Activated T-helper 1 cell treated with Interleukin-2 at 50 U/mL for 16 hours (primary cell): ENCODE measurements around the gene SETD3.

Source experiments
- DNase-seq: peaks from one replicate; pipeline ENCODE4 v3.0.0-alpha.2; 2020; ENCODE audit warnings: low read depth

The SETD3 gene

DNA sequence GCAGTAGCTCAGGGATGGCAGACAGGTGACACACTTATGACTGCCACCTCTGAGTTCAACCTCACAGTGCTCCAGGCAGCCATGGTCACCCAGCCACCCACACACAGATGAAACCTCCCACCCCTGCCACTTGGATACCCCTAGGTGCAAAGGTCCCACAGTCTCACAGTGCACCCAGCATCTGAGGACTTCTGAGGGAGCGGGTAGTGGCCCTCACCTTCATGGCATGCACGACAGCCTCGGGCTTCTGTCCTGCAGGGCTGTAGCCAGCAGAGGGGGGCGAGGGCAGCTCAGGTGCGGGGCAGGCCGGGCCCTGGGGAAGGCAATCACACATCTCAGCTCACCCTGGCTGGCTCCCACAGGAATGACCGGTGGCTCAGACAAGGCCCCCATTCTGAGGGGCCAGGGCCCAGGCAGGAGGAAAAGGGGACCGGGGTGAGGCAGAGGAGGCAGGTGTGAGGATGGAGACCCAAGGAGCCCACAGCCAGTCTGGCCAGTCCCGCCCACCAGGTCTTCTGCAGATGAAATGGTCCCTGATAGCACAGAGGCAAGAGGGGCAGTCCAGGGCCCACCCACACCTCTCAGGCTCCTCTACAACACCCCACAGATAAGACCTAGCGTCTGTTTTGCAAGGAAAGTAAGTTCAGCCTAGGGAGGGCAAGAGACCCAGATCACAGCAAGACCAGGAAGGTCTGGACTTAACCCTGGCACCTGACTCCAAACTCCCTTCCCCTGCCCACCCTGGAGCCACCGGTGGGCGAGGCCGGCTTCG, 36.4 kb upstream of the SETD3 start:
- DNase-seq = no peak

DNA sequence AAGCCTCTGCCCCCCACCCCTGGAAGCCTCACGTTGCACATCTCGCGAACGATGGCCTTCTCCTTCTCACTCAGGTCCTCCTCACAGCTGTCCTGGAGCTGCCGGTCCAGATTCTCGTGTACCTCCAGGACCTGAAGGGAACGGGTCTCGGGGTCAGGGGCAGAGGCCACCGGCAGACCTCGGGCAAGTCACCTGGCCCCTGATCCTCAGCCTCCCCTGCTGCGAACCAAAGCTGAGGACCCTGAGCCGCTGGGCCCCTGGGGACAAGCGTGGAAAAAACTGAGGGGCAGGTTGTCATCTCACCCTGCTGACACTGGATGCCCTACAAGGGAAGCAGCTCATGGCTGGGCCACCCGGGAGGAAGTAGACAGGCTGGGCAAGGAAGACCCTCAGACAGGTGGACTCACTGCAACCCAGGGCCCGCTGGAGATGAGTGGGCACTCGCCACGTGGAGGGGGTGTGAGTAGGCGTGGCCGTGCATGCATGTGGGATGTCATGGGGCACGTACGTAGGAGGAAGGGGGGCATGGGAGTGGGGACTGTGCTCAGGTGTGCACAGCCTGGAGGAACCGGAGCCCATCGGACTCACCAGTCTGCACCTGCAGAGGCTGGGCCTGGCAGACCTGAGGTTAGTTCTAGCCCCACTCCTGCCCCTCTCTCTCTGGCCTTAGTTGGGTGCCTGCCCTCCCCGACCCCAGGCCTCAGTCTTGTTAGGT, 35.7 kb upstream of the SETD3 start:
- no peak for DNase-seq

DNA sequence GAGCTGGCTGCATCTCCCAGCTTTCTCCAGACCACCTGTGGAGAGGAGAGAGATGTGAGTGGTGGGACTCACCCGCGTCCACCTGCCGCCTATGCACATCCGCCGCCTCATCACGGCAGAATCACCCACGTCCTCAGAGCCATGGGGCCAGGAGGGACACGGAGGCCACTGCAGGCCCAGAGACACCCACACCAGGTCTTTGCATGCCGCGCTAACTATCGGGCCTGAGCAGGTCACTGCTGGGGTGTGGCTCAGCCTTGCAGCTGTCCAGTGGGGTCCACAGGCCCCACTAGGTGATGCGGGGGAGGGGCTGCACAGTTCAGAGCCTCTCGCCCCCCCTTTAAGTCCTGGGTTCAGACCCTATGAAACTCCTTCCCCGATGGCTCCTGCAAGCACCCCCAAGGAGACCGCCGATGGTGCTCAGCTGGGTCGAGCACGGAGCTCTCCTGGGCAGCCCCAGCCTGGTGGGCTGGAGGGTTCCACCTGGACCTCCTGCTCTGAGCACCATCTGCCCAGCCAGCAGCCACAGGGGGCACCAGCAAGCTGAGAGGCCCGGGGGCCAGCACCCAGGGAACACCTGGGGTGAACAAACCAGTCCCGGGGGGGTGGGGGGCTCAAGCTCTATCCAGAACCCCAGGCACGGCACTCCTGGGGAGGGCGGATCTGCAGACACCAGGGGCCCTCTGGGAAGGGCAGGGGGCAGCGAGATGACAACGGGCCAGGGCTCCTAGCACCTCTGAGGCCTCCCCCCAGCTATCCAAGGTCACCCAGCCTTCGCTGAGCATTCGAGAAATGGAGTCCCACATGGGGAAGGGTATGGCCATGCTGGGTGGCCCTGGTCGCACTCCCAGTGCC, 34.9 kb upstream of the SETD3 start:
- no peak for DNase-seq

DNA sequence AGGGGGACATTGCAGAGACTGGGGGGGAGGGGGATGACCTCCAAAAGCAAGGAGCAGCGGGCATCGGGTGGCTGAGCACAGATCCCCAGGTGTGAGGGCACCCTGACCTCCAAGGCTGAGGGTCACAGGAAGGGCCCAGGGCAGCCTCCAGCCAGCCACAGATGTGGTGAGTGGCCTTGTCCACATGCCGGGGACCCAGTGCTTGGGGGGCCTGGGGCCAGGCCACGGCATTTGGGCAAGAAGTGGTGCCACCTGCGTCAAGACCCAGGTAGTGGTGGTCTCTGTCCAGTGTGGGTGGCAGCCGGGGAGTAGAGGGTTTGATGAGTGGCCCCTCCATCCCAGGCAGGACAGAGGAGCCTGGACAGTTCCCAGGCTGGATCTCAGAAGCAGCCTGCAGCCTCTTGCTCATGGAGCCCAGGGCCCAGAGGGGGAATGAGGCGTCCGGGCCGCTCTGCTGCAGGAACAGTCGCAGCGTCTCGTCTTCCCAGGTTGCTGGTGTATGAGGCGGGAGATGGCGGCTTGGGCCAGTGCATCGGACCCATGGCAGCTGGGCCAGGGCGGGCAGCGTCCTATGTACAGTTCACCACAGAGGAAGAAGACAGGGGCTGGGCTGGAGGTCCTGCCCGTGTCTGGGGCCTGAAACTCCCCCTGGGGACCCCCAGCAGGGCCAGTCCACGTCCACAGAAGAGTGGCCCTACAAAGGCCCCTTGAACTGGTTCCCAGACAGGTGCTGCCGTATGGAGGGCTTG, 34.1 kb upstream of the SETD3 start:
- DNase-seq = no peak

DNA sequence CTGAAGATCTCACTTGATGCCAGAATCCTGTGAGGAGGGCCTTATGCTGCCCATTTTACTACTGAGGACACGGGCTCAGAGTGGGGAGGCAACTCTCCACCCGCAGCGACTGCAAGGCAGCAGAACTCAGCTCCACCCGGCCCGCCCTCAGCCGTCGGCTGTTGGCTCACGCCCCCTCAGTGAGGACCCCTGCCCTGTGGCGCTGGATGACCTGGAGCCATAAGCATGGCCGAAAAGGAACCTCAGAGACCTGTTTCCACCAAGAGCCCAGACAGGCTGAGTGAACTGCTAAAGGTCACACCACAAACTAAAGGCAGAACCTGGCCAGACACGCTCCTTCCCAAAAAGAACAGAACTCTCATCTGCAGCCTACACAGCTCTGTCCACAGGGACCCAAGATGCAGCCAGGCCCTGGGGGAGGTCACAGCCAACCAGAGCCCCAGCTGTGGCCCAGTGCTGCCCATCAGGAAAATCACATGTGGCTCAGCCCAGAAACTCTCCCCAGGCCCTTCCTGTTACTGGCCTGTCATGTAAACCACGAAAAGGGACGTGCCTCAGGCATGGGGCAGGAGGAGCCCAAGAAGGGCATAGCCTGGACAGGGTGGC, 33.4 kb upstream of the SETD3 start:
- no peak for DNase-seq

DNA sequence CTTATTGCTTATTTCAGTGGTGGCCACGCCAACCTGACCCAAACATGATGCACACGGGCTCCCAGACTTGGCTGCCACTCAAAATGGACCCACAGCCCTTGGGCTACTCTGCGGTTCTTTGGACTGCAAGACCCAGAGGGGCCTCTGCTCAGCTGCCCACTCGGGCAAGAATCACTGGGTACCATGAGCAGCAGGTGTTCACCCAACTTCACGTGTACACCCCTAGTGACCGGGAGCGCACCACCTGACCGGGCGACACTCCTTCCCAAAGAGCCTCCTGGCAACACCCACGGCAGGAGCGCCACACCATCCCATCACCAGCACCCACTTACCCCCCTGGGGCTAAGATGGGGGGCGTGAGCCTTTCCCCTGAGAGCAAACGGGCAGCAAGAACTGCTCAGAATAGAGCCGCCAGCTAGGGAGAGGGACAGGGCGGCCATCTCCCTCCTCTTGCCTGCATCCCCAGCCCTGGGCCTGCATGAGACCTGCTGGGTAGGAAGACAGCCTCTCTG, 32.6 kb upstream of the SETD3 start:
- no peak for DNase-seq

DNA sequence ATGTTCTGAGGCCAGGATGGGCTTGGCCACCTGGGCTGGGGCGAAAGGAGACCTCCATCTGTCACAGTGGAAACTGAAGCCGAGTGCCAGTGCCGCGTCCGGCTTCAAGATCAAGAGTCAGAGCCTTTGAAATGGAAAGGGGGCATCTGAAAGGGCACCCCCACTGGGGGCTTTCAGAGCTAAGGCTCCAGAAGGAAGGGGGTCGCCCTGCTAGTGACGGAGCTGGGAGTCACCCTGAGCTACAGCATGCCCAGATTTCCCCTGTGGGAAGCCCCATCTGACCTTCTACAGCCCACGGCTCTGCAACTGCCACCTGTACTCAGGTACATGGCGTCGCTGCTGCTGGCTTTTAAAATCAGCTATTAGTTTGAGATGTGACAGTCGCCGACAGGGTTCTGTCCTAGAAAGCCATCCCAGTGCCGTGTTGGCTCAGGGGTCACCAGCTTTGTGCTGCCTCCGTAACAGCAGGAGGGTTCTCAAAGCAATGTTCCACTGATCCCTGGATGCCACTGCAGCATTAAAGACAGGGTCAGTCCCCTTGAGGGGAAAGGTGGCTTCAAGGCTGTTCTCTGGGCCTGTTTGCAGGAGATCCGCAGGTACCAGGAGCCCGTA, 32.0 kb upstream of the SETD3 start:
- DNase-seq = no peak

DNA sequence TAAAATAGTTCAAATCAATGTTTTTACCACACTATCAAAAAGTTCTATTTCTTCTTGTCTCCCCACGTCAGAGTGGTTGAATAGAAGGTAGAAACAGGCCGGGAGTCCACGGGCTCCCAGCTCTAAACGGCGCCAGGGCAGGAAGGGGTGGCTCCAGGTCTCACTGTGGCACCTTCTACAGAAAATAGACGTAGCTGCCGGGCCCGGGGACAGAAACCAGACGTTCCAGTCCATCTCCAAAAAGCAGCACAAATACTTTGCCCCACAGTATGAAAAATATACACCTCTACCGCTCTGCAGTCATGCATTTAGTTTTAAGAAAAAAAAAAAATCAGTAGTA, 31.4 kb upstream of the SETD3 start:
- DNase-seq = no peak

DNA sequence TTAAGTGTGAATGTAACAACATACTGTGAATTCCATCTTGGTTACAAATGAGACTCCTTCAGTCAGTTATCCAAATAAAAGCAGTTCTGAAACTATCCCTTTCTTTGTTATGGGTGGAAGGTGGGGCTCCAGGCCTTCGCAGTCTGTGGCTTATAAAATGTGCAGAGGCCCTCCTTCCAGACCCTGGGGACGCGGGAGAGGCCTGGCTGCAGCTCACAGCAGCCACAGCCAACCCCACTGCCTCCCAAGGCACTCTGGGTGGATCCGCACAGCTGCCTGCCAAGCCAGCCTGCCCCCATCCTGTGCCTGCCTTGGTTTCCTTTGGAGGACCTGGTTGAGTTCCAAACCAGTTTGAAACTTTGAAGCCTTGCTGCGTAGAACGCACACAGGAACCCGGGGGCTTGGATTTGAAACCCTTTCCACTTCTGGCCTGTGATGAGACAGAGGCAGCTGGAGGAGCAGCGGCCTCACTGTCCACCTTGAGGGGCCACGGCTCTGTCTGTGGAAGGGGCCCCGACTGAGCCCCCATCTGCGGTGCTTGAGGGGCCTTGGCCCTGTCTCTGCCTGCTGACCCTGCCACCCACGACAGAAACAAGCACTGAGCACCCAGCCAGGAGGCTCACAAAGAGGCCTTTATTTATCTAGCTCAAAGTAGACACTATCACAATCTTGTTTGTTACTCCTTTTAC, 30.9 kb upstream of the SETD3 start:
- DNase-seq = no peak

DNA sequence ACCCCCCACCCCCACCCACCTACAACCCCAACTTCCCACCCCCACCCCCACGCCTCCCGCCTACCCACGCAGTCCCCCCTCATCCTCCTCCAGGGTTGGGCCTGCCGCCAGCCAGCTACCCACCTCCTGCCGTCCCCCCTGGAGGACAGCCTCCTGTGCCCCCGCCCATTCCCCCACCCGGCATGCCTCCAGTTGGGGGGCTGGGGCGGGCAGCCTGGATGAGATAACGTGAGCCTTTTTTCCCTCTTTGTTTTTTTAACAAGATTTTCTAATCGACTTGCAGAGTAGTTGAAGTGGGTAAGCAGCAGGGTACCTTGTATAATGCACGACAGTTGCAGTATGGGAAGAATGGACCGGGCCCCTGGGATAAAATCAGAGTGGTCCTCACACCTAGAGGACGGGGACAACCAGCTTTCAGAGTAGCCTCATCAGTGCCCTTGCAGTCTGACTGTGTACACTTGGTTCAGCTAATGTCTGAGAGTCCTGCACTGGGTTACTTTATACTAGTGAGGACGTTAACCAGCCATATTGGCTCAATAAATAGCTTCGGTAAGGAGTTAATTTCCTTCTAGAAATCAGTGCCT, 30.0 kb upstream of the SETD3 start:
- DNase-seq = no peak

DNA sequence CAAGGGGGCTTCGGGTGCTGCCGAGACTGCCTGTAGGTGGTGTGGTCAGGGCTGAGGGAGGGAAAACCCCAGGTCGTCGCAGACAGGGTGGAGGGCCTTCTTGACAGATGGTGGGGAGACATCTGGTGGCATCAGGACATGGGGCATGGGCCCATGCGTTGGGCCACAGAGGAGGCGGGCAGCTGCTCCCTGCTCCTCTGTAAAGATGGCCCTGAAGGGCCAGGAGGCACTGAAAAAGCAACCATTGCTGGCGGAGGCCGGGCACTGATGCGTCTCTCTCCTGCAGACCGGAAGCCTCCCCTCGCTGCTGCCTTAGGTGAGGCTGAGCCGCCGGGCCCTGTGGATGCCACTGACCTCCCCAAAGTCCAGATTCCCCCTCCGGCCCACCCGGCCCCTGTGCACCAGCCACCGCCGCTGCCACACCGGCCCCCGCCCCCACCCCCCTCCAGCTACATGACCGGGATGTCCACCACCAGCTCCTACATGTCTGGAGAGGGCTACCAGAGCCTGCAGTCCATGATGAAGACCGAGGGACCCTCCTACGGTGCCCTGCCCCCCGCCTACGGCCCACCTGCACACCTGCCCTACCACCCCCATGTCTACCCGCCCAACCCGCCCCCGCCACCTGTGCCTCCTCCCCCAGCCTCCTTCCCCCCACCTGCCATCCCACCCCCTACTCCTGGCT, 29.4 kb upstream of the SETD3 start:
- DNase-seq = no peak

DNA sequence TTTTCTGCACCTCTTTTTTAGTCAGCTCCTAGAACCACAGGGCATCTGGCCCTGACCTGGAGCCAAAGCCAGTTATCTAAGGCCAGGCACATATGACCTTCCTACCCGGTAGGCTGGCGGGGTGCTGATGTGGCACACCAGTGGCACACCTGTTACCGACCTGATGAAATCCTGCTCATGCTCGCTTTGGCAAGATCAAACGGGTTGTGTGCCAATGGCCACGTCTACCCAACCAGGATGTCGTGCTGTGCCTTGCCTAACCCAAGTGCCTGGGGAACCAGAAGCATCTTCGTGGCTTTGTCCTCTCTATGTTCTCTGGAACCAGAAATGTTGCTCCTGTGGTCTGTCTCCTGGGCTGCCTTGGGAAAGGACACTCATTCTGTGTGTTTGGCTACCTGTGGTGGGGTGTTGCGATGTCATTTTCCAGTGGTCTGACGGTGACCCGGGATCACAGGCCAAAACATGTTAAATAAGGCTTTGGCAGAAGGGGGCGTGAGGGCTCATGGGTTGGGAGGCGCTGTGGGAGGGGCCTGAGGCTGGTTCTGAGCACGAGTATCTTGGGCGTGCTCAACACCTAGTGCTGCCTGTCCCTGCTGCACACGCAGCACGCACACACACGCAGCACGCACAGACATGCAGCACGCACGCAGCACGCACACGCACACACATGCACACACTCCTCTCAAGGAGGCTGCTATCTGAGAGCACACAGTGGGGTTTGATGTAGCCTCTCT, 28.4 kb upstream of the SETD3 start:
- DNase-seq = no peak

DNA sequence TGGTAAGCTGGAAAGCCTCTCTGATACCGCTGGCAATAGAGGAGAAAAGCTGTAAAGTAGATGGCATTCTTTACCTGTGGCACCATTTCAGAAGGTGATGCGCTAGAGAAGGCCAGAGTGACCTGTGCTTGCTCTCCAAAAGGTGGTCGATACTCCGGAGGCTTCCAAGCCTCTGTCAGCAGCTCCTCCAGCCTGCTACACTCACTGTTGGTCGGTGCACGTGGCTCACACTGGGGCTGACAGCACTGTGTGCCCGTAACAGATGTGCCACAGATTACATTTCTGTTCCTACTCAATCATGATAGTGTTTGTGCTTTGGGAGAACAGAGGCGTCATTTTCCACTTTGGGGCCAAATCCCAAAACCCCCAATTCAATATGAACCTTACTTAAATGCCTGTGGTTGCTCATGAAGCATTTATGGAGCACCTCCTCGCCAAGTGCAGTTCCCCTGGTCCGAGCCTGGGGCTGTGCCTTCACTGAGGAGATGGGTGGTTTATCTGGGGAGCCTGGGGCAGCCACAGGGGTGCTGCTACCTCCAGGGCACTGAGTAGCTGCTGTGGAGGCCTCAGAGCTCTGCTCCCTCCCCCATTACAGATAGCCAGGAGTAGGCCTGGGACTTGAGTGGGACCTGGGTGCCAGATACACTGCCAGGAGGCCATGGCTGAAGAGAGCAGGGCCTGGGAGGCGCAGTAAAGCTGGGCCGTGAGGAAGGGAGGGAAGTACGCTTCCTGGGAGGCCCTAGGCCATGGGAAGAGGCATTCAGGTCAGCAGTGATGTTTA, 27.4 kb upstream of the SETD3 start:
- DNase-seq = no peak

DNA sequence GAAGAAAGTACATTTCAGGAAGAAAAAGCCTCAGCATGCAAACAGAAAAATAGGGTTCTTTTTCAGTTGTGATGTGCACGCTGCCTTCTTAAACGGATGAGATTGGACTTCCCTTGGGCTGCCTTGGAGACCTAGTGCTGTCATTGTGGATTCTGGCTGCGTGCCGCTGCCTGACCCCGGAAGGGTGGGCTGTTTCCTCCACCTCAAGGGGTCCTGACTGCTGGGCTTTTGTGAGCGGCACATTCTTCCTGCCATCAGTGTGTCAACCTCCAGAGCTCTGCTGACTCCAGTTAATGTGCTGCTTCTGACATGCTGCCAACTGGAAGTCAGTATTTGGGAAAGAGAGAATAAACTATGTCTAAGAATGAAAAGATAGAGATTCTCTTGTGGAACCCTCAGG, 25.6 kb upstream of the SETD3 start:
- no peak for DNase-seq

DNA sequence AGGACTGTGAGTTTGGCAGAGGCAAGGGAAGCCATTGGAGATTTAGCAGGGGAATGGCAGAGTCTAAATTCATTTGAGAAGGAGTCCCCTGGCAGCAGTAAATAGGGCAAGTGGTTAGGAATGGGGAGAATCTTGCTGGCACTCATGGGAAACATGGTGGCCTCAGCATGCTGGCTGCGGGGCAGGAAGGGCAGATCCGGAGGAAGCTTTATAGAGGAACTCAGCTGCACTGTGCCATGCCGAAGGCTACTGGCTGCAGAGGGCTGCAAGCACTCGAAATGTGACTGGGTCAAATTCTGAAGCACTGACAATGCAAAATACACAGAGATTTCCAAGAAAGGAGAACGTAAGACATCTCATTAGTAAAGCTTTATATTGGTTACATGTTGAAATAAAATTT, 24.4 kb upstream of the SETD3 start:
- no peak for DNase-seq

DNA sequence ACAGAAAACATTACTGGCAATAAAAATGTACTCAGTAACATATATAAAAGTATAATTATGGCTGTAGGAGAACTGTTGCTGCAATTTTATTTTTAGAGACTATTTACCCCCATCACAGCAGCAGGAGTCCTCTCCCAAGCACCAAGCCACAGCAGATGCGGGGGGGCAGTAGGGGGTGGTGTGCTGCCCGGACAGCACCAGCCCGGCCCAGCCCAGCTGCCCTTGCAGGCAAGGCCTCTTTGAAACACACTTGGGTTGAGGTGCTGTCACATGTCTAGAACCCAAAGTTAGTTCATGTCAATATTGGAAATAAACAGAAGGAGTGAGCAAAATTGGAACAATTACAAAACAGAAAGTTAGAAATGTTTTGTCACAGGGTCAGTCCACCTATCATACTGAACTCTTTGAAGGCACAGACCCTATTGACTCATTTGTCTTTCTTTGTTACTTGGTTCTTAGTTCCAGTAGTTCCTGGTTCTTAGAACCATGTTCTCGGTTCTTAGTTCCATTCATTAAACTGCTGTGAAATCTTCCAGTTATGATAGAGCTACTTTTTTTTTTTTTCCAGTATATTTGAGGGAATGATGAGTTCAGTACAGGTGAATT, 23.3 kb upstream of the SETD3 start:
- DNase-seq = no peak

DNA sequence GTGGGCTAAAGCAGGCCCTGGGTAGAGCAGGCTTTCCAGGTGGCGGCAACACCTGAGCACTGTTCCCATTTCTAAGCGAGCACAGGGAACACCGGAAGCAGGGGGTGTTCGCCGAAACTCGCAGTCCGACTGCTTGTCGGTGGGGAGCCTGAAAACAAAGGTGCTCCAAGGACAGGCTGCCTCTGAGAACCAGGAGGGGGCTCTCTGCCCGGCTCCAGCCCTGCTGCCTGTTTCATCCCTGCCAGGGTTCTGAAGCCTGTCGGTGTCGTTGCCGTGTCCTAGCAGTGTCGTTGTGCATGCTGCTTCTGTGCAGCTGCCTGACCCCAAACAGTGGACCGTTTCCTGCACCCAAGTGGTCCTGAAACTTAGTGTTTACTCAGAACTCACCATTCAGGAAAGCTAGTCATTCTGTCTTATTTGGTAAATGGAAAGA, 22.3 kb upstream of the SETD3 start:
- DNase-seq = no peak

DNA sequence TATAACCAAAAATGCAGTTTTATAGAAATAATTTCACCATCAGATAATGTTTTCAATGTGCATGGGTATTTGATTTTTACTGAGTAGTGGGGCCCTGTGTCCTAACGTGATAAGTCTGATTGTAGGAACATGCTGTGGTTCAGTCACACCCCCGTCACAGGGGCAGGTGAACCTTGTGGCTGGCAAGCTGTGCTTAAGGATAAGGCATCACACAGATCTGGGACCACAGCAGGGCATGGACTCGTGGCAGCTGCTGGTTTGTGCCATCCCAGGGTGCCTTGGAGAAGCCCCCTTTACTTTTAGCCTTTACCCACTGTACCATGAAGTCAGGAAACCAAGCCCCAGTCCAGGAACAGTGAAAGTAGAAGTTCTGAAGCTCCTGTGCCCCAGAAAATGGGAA, 17.2 kb upstream of the SETD3 start:
- DNase-seq = no peak
